Natural killer cell treated with Interleukin-12 subunit alpha and Interleukin-12 subunit beta and Interleukin-15 and Interleukin-18, amount 100 ng/mL, for 72 hours (primary cell): ENCODE measurements around the gene TEAD1. TPM values are rescaled to one million over a fixed set of nuclear protein-coding genes. Genes with fewer than 3 reads are reported as not detected.

Source experiments
- ATAC-seq, 2 donors: fragments of 150-1000 bp; cut with Tn5 transposase in 1 of 2; sonication (Bioruptor Pico), chemical (Tn5 transposase) in 1 of 2; 2 replicates each; pipeline ENCODE4 v1.10.0; 2021
- DNase-seq: peaks from one replicate; pipeline ENCODE4 v3.0.0; 2022; ENCODE audit warnings: low spot score
- H3K27ac Mint-ChIP-seq, 2 donors: 1 replicate in 1 of 2; 2 replicates in 1 of 2; pipeline ENCODE4 v1.8.0; 2022; ENCODE audit warnings: mixed read lengths in 2 of 2, mild to moderate bottlenecking in 1 of 2, moderate library complexity in 1 of 2
- H3K27me3 Mint-ChIP-seq, 2 donors: 1 replicate in 1 of 2; 2 replicates in 1 of 2; pipeline ENCODE4 v1.8.0; 2022; ENCODE audit warnings: mixed read lengths in 2 of 2
- H3K36me3 Mint-ChIP-seq: one replicate; pipeline ENCODE4 v1.8.0; 2022; ENCODE audit warnings: mixed read lengths
- H3K4me1 Mint-ChIP-seq, 2 donors: 1 replicate in 1 of 2; 2 replicates in 1 of 2; pipeline ENCODE4 v1.8.0; 2022; ENCODE audit warnings: low read depth in 2 of 2, mixed read lengths in 2 of 2, mild to moderate bottlenecking in 1 of 2
- H3K4me3 Mint-ChIP-seq: one replicate; pipeline ENCODE4 v1.8.0; 2022; ENCODE audit warnings: mixed read lengths
- H3K9me3 Mint-ChIP-seq: 2 replicates; pipeline ENCODE4 v1.8.0; 2022; ENCODE audit warnings: mixed read lengths
- total RNA-seq, 2 donors: library from RNA; stranded (reverse); gene quantifications; one replicate each; pipeline ENCODE4 v1.2.3, GENCODE V29; 2022

The TEAD1 gene
- total RNA-seq, 2 donors from 2014 or later: 0.06 TPM; not detected in 1

GRCh38 chr11:12695221-12695794, 21.1 kb downstream of the TEAD1 start:
- H3K4me3 Mint-ChIP-seq: no peak overlapping the region
- no peak overlapping the region for H3K27ac Mint-ChIP-seq
- H3K27me3 Mint-ChIP-seq: peaks cover 59 to 76% of the 10 kb centered on the region in 2 donors
- no peak for DNase-seq
- ATAC-seq: no peak
- H3K4me1 Mint-ChIP-seq: no peaks in the 10 kb centered on the region
- no peaks in the 10 kb centered on the region for H3K36me3 Mint-ChIP-seq
- H3K9me3 Mint-ChIP-seq: no peaks in the 10 kb centered on the region

GRCh38 chr11:12695873-12696272, 21.7 kb downstream of the TEAD1 start:
- no peaks in the 10 kb centered on the region for H3K4me1 Mint-ChIP-seq
- no peak overlapping the region for H3K27ac Mint-ChIP-seq
- H3K27me3 Mint-ChIP-seq: peaks cover 57 to 75% of the 10 kb centered on the region in 2 donors
- ATAC-seq (no peak), DNase-seq (no peak)
- no peaks in the 10 kb centered on the region for H3K36me3 Mint-ChIP-seq
- no peak overlapping the region for H3K4me3 Mint-ChIP-seq
- H3K9me3 Mint-ChIP-seq: no peaks in the 10 kb centered on the region

- ATAC-seq: peak in 1 of 2 donors; percentile 40
- peaks cover 56 to 85% of the 10 kb centered on the region in 2 donors for H3K27me3 Mint-ChIP-seq
- H3K4me3 Mint-ChIP-seq: no peak overlapping the region
- no peaks in the 10 kb centered on the region for H3K36me3 Mint-ChIP-seq
- H3K9me3 Mint-ChIP-seq: no peaks in the 10 kb centered on the region
- no peak for DNase-seq
- no peak overlapping the region for H3K27ac Mint-ChIP-seq
- no peaks in the 10 kb centered on the region for H3K4me1 Mint-ChIP-seq
Measured at GRCh38 chr11:12696911-12697581, 22.8 kb downstream of the TEAD1 start.

GRCh38 chr11:12698048-12698447, 23.8 kb downstream of the TEAD1 start:
- no peaks in the 10 kb centered on the region for H3K9me3 Mint-ChIP-seq
- no peak overlapping the region for H3K4me3 Mint-ChIP-seq
- H3K36me3 Mint-ChIP-seq: no peaks in the 10 kb centered on the region
- DNase-seq (no peak), ATAC-seq (no peak)
- H3K27me3 Mint-ChIP-seq: peaks cover 54 to 86% of the 10 kb centered on the region in 2 donors
- no peak overlapping the region for H3K27ac Mint-ChIP-seq
- no peaks in the 10 kb centered on the region for H3K4me1 Mint-ChIP-seq

GRCh38 chr11:12701811-12702592, 27.8 kb downstream of the TEAD1 start:
- H3K36me3 Mint-ChIP-seq: no peaks in the 10 kb centered on the region
- no peak overlapping the region for H3K27ac Mint-ChIP-seq
- no peaks in the 10 kb centered on the region for H3K9me3 Mint-ChIP-seq
- ATAC-seq: no peak
- no peak overlapping the region for H3K4me3 Mint-ChIP-seq
- H3K4me1 Mint-ChIP-seq: no peaks in the 10 kb centered on the region
- DNase-seq: no peak
- peaks cover 35 to 61% of the 10 kb centered on the region in 2 donors for H3K27me3 Mint-ChIP-seq

- no peaks in the 10 kb centered on the region for H3K9me3 Mint-ChIP-seq
- no peaks in the 10 kb centered on the region for H3K4me1 Mint-ChIP-seq
- H3K36me3 Mint-ChIP-seq: no peaks in the 10 kb centered on the region
- ATAC-seq (no peak), DNase-seq (no peak)
- H3K27me3 Mint-ChIP-seq: peaks cover 36 to 50% of the 10 kb centered on the region in 2 donors
- no peak overlapping the region for H3K4me3 Mint-ChIP-seq
- H3K27ac Mint-ChIP-seq: no peak overlapping the region
Measured at GRCh38 chr11:12702999-12703453, 28.8 kb downstream of the TEAD1 start.

- no peak for DNase-seq
- Mint-ChIP-seq H3K4me3 (no peak overlapping the region), H3K27me3 (peaks cover 34 to 45% of the 10 kb centered on the region in 2 donors), H3K9me3 (no peaks in the 10 kb centered on the region), H3K4me1 (no peaks in the 10 kb centered on the region), H3K36me3 (no peaks in the 10 kb centered on the region), H3K27ac (no peak overlapping the region)
- no peak for ATAC-seq
Measured at GRCh38 chr11:12704049-12704448, 29.8 kb downstream of the TEAD1 start.

- Mint-ChIP-seq H3K4me3 (no peak overlapping the region), H3K9me3 (no peaks in the 10 kb centered on the region), H3K36me3 (no peaks in the 10 kb centered on the region), H3K27me3 (peaks cover 31 to 43% of the 10 kb centered on the region in 2 donors), H3K27ac (no peak overlapping the region), H3K4me1 (no peaks in the 10 kb centered on the region)
- ATAC-seq (no peak), DNase-seq (no peak)
Measured at GRCh38 chr11:12705874-12706273, 31.7 kb downstream of the TEAD1 start.

- no peaks in the 10 kb centered on the region for H3K36me3 Mint-ChIP-seq
- no peak for ATAC-seq
- no peaks in the 10 kb centered on the region for H3K4me1 Mint-ChIP-seq
- H3K27ac Mint-ChIP-seq: no peak overlapping the region
- peaks cover 30 to 40% of the 10 kb centered on the region in 2 donors for H3K27me3 Mint-ChIP-seq
- no peak overlapping the region for H3K4me3 Mint-ChIP-seq
- DNase-seq: no peak
- H3K9me3 Mint-ChIP-seq: no peaks in the 10 kb centered on the region
Measured at GRCh38 chr11:12706545-12707499, 32.6 kb downstream of the TEAD1 start.

GRCh38 chr11:12707500-12707880, 33.3 kb downstream of the TEAD1 start:
- ATAC-seq (no peak), DNase-seq (no peak)
- Mint-ChIP-seq H3K27me3 (peaks cover 36 to 40% of the 10 kb centered on the region in 2 donors), H3K36me3 (no peaks in the 10 kb centered on the region), H3K27ac (no peak overlapping the region), H3K9me3 (no peaks in the 10 kb centered on the region), H3K4me1 (no peaks in the 10 kb centered on the region), H3K4me3 (no peak overlapping the region)

- Mint-ChIP-seq H3K36me3 (no peaks in the 10 kb centered on the region), H3K9me3 (no peaks in the 10 kb centered on the region), H3K27me3 (peaks cover 33 to 37% of the 10 kb centered on the region in 2 donors), H3K4me3 (no peak overlapping the region), H3K4me1 (no peaks in the 10 kb centered on the region), H3K27ac (no peak overlapping the region)
- DNase-seq: no peak
- ATAC-seq: no peak
Measured at GRCh38 chr11:12711496-12711895, 37.3 kb downstream of the TEAD1 start.

- no peaks in the 10 kb centered on the region for H3K9me3 Mint-ChIP-seq
- H3K4me1 Mint-ChIP-seq: peaks cover 0 to 2% of the 10 kb centered on the region in 2 donors
- H3K36me3 Mint-ChIP-seq: no peaks in the 10 kb centered on the region
- DNase-seq (no peak), ATAC-seq (no peak)
- no peak overlapping the region for H3K27ac Mint-ChIP-seq
- H3K4me3 Mint-ChIP-seq: no peak overlapping the region
- H3K27me3 Mint-ChIP-seq: peaks cover 38 to 40% of the 10 kb centered on the region in 2 donors
Measured at GRCh38 chr11:12712132-12712531, 37.9 kb downstream of the TEAD1 start.

- H3K27me3 Mint-ChIP-seq: peaks cover 39 to 50% of the 10 kb centered on the region in 2 donors
- no peak overlapping the region for H3K27ac Mint-ChIP-seq
- ATAC-seq: no peak
- DNase-seq: no peak
- H3K9me3 Mint-ChIP-seq: no peaks in the 10 kb centered on the region
- H3K4me3 Mint-ChIP-seq: no peak overlapping the region
- no peaks in the 10 kb centered on the region for H3K36me3 Mint-ChIP-seq
- peaks cover 5 to 6% of the 10 kb centered on the region in 2 donors for H3K4me1 Mint-ChIP-seq
Measured at GRCh38 chr11:12715131-12715530, 40.9 kb downstream of the TEAD1 start.
